Activated T-helper 1 cell treated with anti-CD3 and anti-CD28 coated beads, Interleukin-12 subunit alpha, Interleukin-12 subunit beta, Interleukin-2, Interleukin-4 antibody, amounts not matched to agents 30 ng/mL and 10 ng/mL and 1 ng/mL, durations not matched to agents 14 hours and 24 hours and 36 hours (primary cell): ENCODE data around the gene HDAC11. TPM values are rescaled to one million over a fixed set of nuclear protein-coding genes. Genes with fewer than 3 reads are reported as not detected.
"Not testable (repeated sequence)": the region's sequence is repeated elsewhere in the genome, so short reads cannot be mapped to it uniquely, and the experiment has no call there.

Experiments used
- DNase-seq: peaks from one replicate; pipeline ENCODE4 v3.0.0; 2021; ENCODE audit warnings: low spot score
- H3K27ac Mint-ChIP-seq: one replicate; pipeline ENCODE4 v1.8.0; 2021; ENCODE audit warnings: mild to moderate bottlenecking, mixed read lengths
- H3K27me3 Mint-ChIP-seq: one replicate; pipeline ENCODE4 v1.8.0; 2022; ENCODE audit warnings: mild to moderate bottlenecking, moderate library complexity, mixed read lengths; ENCODE audit not compliant: insufficient read depth
- H3K36me3 Mint-ChIP-seq: one replicate; pipeline ENCODE4 v1.8.0; 2021; ENCODE audit warnings: low read depth, mixed read lengths
- H3K4me1 Mint-ChIP-seq: one replicate; pipeline ENCODE4 v1.8.0; 2021; ENCODE audit warnings: low read depth, mixed read lengths
- H3K4me3 Mint-ChIP-seq: one replicate; pipeline ENCODE4 v1.8.0; 2021; ENCODE audit warnings: mild to moderate bottlenecking, moderate library complexity, mixed read lengths
- H3K9me3 Mint-ChIP-seq: one replicate; pipeline ENCODE4 v1.8.0; 2021; ENCODE audit warnings: mixed read lengths
- intact Hi-C: fragments of 100-400 bp; cut with micrococcal nuclease; formaldehyde crosslinking; loops from one replicate; pipeline ENCODE4 v1.15.1; 2024
- total RNA-seq: library from RNA; stranded (reverse); gene quantifications from 2 replicates; pipeline ENCODE4 v1.2.3, GENCODE V29; 2022

Gene HDAC11
- total RNA-seq, 1 donor from 2014 or later, result 1.4 TPM

DNA sequence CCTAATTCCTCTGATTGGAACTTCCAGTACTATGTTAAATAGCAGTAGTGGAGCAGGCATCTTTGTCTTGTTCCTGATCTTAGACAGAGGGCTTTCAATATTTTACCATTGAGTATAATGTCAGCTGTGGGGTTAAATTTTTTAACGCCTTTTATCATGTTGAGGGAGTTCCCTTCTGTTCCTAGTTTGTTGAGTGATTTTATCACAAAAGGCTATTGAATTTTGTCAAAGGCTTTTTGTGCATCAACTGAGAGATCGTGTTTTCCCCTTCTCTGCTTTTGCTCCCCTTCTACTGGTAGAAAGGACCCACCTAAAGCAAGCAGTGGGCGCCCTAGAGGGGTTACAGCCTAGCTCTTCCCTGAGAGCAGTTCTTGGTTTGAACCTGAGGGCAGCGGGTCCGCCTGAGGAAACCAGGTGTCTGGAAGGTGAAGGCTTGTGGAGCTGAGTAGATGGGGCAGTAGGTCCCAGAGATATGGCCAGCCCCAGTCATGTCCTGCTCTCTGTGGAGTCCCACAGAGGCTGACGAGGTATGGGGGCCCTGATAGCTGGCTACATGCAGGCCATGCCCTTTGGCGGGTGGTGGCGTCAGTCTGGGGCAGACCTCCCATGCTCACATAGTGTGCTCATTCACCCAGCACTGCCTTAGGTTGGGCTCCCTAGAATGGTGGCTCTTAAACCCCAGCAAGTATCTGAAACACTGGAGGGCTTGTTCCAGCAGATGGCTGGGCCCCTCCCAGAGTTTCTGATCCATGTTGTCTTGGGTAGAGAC, 11.3 kb downstream of the HDAC11 start:
- intact Hi-C loops, result no loop called here
- Mint-ChIP-seq H3K27ac (no peak overlapping the region), H3K27me3 (peaks cover 6% of the 10 kb centered on the region), H3K9me3 (no peaks in the 10 kb centered on the region), H3K36me3 (no peaks in the 10 kb centered on the region), H3K4me3 (no peak overlapping the region), H3K4me1 (no peaks in the 10 kb centered on the region)
- no peak for DNase-seq

- Mint-ChIP-seq H3K9me3 (no peaks in the 10 kb centered on the region), H3K4me1 (no peaks in the 10 kb centered on the region), H3K27me3 (peaks cover 6% of the 10 kb centered on the region), H3K27ac (no peak overlapping the region), H3K36me3 (no peaks in the 10 kb centered on the region), H3K4me3 (no peak overlapping the region)
- DNase-seq, result no peak
- intact Hi-C loops, result no loop called here
Measured at GRCh38 chr3:13492048-13492447, 11.9 kb downstream of the HDAC11 start.

GRCh38 chr3:13492976-13493866, 13.1 kb downstream of the HDAC11 start:
- Mint-ChIP-seq H3K36me3 (no peaks in the 10 kb centered on the region), H3K9me3 (no peaks in the 10 kb centered on the region), H3K27me3 (peaks cover 3% of the 10 kb centered on the region), H3K4me1 (no peaks in the 10 kb centered on the region), H3K4me3 (no peak overlapping the region), H3K27ac (no peak overlapping the region)
- intact Hi-C loops, result no loop called here
- no peak for DNase-seq

DNA sequence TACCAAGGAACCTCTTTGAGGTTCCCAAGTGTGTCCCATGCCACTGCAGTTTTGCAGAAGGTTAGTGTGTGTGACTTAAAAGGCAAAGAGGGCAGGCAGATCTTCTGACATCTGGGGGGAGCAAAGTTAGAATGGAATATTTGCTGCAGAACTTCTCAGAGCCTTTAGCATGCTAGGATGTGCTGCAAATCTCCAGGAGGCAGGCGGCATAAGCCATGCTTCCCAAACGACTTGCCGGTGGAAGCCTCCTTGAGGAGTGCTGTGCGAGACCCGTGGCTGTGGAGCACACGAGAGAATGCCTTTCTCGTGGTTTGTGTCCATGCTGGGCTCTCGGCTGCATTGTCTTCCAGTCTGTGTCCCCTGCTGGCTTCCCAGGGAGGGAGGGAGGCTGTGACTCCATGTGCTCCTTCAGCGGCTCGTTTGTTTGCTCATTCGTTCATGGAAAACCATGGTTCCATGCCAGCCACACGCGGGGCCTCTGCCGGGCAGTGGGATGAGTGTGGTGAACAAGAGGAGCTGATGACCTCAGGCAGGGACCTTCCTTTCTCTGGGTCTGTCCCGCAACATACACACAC, 13.8 kb downstream of the HDAC11 start:
- Mint-ChIP-seq H3K27ac (no peak overlapping the region), H3K9me3 (no peaks in the 10 kb centered on the region), H3K36me3 (no peaks in the 10 kb centered on the region), H3K27me3 (no peaks in the 10 kb centered on the region), H3K4me1 (no peaks in the 10 kb centered on the region), H3K4me3 (no peak overlapping the region)
- no peak for DNase-seq
- intact Hi-C loops, result no loop called here

GRCh38 chr3:13494463-13495350, 14.6 kb downstream of the HDAC11 start:
- no peaks in the 10 kb centered on the region for H3K9me3 Mint-ChIP-seq
- no peaks in the 10 kb centered on the region for H3K4me1 Mint-ChIP-seq
- no peaks in the 10 kb centered on the region for H3K36me3 Mint-ChIP-seq
- intact Hi-C loops, result no loop called here
- no peaks in the 10 kb centered on the region for H3K27me3 Mint-ChIP-seq
- no peak overlapping the region for H3K27ac Mint-ChIP-seq
- DNase-seq, result no peak
- H3K4me3 Mint-ChIP-seq, result no peak overlapping the region

DNA sequence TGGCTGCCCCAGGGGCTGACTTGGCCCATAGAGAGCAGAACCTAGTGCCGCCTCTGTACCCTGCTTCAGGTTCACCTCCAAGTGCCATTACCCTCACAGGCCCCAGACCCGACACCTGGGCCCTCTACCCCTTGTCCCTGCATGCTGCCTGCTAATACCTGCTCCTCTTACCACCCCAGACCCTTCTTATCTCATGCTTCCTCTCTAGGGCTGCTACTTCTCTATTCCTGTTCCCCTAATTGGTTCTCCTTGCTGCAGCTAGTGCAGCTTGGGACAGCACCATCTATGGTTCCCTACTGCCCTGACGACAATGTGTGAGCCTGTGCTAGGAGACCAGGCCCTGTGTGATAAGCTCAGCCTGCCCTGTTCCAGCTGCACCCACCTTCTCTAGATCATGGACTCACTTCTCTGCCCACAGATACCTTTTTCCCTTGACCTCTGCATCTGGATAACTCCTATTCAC, 15.3 kb downstream of the HDAC11 start:
- Mint-ChIP-seq H3K27ac (no peak overlapping the region), H3K27me3 (no peaks in the 10 kb centered on the region), H3K36me3 (no peaks in the 10 kb centered on the region), H3K9me3 (no peaks in the 10 kb centered on the region), H3K4me1 (no peaks in the 10 kb centered on the region), H3K4me3 (no peak overlapping the region)
- no peak for DNase-seq
- intact Hi-C loops, result no loop called here

DNA sequence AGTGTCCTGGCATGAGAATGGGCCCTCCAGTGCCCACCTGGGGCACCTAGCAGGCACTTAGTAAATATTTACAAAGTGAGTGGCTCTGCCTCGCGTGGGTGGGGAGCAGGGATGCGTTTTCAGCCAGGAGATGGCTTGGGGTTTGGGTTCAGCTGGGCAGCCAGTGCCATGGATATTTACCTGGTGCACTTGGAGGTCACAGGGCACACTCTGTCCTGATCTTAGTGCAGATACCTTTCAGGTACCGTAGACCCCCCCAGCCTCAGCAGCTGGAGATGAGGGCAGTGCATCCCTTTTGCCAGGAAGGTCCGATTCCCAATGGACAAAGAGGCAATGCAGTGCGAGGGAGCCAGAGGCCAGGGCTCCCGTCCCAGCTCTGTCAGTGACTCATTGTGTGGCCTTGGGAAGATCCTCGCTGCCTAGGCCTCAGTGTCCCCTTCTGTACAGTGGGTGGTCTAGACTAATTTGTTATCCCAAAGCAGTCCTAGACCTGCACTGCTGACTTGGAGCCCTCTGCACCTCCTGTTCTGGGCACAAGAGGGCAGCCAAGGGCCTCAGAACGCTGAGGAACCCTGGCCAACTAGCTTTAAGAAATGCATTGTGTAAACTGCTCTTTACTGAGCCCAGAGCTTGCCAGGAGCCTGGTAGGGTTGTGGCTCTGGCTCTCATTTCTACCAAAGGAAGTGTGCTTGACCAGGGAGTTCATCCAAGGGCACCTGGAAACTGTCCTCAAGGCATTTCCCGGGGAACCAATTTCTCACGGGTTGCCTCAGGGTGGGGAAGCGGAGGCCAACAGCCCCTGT, 16.0 kb downstream of the HDAC11 start:
- H3K27ac Mint-ChIP-seq, result no peak overlapping the region
- no peaks in the 10 kb centered on the region for H3K9me3 Mint-ChIP-seq
- no peaks in the 10 kb centered on the region for H3K36me3 Mint-ChIP-seq
- H3K4me3 Mint-ChIP-seq, result no peak overlapping the region
- DNase-seq, result peak; percentile 60
- H3K27me3 Mint-ChIP-seq, result no peaks in the 10 kb centered on the region
- intact Hi-C loops, result loop anchor here (1.0 to 2.0 kb wide), 2 partner anchors 152 to 383 kb away; no protein-coding TSS in a partner anchor
- H3K4me1 Mint-ChIP-seq, result no peaks in the 10 kb centered on the region

DNA sequence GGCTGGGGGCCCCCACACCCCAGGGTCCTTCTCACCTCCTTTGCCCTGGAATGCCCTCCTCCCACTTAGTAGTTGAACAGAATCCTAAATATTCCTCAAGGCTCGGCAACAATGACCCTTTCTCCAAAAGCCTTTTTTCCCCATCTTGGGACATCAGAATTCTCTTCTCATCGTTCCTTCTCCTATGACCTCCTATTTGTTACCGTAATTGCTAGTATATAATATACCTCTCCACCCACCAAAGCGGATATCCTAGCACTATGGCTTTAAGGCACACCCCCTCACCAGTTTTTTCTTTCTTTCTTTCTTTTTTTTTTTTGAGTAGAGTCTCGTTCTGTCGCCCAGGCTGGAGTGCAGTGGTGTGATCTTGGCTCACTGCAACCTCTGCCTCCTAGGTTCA, 16.8 kb downstream of the HDAC11 start:
- no peak overlapping the region for H3K4me3 Mint-ChIP-seq
- no peaks in the 10 kb centered on the region for H3K4me1 Mint-ChIP-seq
- DNase-seq, result no peak
- H3K27me3 Mint-ChIP-seq, result no peaks in the 10 kb centered on the region
- no peak overlapping the region for H3K27ac Mint-ChIP-seq
- intact Hi-C loops, result loop anchor here (1.0 to 2.0 kb wide), 2 partner anchors 151 to 382 kb away; no protein-coding TSS in a partner anchor
- H3K36me3 Mint-ChIP-seq, result no peaks in the 10 kb centered on the region
- H3K9me3 Mint-ChIP-seq, result no peaks in the 10 kb centered on the region

- no peak overlapping the region for H3K4me3 Mint-ChIP-seq
- no peaks in the 10 kb centered on the region for H3K27me3 Mint-ChIP-seq
- no peak overlapping the region for H3K27ac Mint-ChIP-seq
- no peaks in the 10 kb centered on the region for H3K36me3 Mint-ChIP-seq
- intact Hi-C loops, result loop anchor here (2.0 kb wide), 1 partner anchor 381 kb away; no protein-coding TSS in a partner anchor
- H3K9me3 Mint-ChIP-seq, result no peaks in the 10 kb centered on the region
- no peaks in the 10 kb centered on the region for H3K4me1 Mint-ChIP-seq
- no peak for DNase-seq
Measured at GRCh38 chr3:13497386-13497785, 17.3 kb downstream of the HDAC11 start.

DNA sequence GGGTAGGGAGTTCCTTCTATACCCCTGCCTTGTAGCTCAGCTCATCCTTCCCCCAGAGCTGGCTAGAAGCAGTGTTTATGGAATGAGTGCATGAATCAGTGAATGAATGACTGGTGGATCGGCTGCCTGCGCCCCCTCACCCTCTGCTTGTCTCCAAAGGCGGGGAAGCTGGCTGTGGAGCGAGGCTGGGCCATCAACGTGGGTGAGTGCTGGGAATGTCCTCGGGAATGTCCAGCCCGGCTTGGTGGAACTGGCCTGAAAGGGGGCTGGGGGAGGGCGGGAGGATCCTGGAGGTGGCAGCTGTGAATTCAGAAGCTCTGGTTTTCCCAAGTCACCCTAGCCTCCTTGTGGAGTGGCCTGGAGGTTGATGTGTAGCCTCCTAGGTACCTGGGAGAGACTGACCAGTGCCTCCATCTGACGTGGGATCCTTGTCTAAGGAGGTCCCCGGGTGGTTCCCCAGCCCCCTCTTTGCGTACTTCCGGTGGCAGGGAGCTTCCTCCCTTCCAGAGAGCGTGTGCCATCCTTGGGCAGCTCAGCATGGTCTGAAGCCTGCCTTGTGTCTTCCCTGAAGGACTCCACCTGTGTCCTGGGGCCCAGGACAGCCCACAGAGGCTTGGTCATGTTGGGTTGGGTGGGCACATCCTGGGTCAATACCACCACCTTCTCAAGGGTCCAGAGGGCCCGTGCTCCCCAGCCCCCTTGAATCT, 18.4 kb downstream of the HDAC11 start:
- intact Hi-C loops, result no loop called here
- no peaks in the 10 kb centered on the region for H3K27me3 Mint-ChIP-seq
- no peaks in the 10 kb centered on the region for H3K4me1 Mint-ChIP-seq
- H3K9me3 Mint-ChIP-seq, result no peaks in the 10 kb centered on the region
- H3K4me3 Mint-ChIP-seq, result no peak overlapping the region
- no peaks in the 10 kb centered on the region for H3K36me3 Mint-ChIP-seq
- DNase-seq, result no peak
- no peak overlapping the region for H3K27ac Mint-ChIP-seq

DNA sequence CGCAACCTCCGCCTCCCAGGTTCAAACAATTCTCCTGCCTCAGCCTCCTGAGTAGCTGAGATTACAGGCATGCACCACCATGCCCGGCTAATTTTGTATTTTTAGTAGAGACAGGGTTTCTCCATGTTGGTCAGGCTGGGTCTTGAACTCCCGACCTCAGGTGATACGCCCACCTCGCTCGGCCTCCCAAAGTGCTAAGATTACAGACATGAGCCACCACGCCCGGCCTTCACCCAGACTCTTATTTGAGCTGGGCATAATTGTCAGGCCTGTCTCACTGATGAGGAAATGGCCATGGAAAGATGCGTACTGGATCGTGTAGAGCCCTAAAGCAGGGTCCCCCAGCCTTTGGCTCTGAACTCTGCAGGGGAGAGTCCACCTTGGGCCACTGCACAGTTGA, 19.1 kb downstream of the HDAC11 start:
- DNase-seq, H3K4me3 Mint-ChIP-seq, H3K36me3 Mint-ChIP-seq, intact Hi-C loops, H3K27ac Mint-ChIP-seq, H3K4me1 Mint-ChIP-seq, H3K9me3 Mint-ChIP-seq, H3K27me3 Mint-ChIP-seq: not testable (repeated sequence)
